Ecto neural progenitor cell (in vitro differentiated cells): ENCODE results near the gene HERC2.
"Not testable (repeated sequence)": the region's sequence is repeated elsewhere in the genome, so short reads cannot be mapped to it uniquely, and the experiment has no call there.

Experiments
- DNase-seq: peaks from one replicate; pipeline ENCODE4 v3.0.0-alpha.2; 2018; ENCODE audit warnings: low spot score

Gene HERC2

GRCh38 chr15:28182216-28182615, 139.8 kb downstream of the HERC2 start:
- no peak for DNase-seq

GRCh38 chr15:28181366-28181765, 140.6 kb downstream of the HERC2 start:
- no peak for DNase-seq

- no peak for DNase-seq
These were observed 142.7 kb downstream of the HERC2 start for GRCh38 chr15:28179270-28179669.

- DNase-seq, result no peak
These were observed 143.3 kb downstream of the HERC2 start for GRCh38 chr15:28178727-28179126.

GRCh38 chr15:28178290-28178689, 143.7 kb downstream of the HERC2 start:
- DNase-seq, result no peak

GRCh38 chr15:28169366-28169765, 152.6 kb downstream of the HERC2 start:
- DNase-seq, result no peak

GRCh38 chr15:28168405-28169121, 153.4 kb downstream of the HERC2 start:
- not testable (repeated sequence) for DNase-seq

- DNase-seq, result no peak
These were observed 154.9 kb downstream of the HERC2 start for GRCh38 chr15:28167042-28167441.

- DNase-seq, result no peak
These were observed 156.2 kb downstream of the HERC2 start for GRCh38 chr15:28165791-28166190.

GRCh38 chr15:28164876-28165275, 157.1 kb downstream of the HERC2 start:
- no peak for DNase-seq

GRCh38 chr15:28154283-28154682, 167.7 kb downstream of the HERC2 start:
- DNase-seq, result no peak

GRCh38 chr15:28153492-28154119, 168.4 kb downstream of the HERC2 start:
- DNase-seq, result no peak

- not testable (repeated sequence) for DNase-seq
These were observed 169.4 kb downstream of the HERC2 start for GRCh38 chr15:28152538-28152923.

GRCh38 chr15:28151864-28152537, 170.0 kb downstream of the HERC2 start:
- DNase-seq, result not testable (repeated sequence)

GRCh38 chr15:28147801-28148200, 174.2 kb downstream of the HERC2 start:
- DNase-seq, result no peak

GRCh38 chr15:28145419-28145818, 176.6 kb downstream of the HERC2 start:
- DNase-seq, result not testable (repeated sequence)

GRCh38 chr15:28140062-28140461, 181.9 kb downstream of the HERC2 start:
- no peak for DNase-seq

GRCh38 chr15:28137408-28138039, 184.5 kb downstream of the HERC2 start:
- not testable (repeated sequence) for DNase-seq

GRCh38 chr15:28136236-28136904, 185.6 kb downstream of the HERC2 start:
- DNase-seq, result not testable (repeated sequence)

- DNase-seq, result no peak
These were observed 188.7 kb downstream of the HERC2 start for GRCh38 chr15:28133281-28133680.

GRCh38 chr15:28132524-28133275, 189.3 kb downstream of the HERC2 start:
- no peak for DNase-seq
